ENCODE data around the gene DPH5.
"Not testable (repeated sequence)": the region's sequence is repeated elsewhere in the genome, so short reads cannot be mapped to it uniquely, and the experiment has no call there.

Gene DPH5

DNA sequence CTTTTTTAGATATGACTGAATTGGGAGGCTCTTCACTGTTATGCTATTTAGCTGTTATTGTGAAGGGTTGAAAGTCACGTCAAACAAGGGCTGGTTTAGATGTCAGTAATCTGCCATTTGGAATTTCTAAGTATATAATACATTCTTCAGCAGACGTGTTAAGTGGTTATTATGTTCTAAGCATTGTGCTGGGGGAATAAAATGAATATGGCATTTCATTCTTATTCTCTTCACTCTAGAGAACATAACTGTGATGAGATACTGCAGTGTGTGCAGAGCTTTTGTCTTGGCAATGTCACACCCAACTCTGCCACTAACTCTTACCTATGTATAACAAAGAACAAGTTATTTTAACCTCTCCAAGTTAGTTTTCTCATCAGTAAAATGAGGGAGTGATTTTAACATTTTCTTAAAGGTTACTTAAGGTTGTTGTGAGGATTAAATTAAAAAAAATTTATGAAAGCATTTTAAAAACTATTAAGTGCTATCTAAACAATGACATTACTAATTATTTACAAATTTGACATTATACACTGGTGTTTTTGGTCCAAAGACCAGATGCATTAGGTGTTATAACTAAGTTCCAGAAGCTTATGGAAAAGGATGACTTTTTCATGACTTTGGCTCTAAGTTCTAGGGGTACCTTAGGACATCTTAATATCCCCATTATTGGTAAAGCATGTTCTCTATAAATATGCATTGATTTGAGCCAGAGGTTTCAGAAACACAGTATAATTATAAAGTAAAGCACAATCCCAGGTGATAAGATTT, 71.4 kb downstream of the DPH5 start:
- H3K4me3 ChIP-seq (ENCODE audit: low read length) = no peak overlapping the region
- no peak overlapping the region for H3K4me2 ChIP-seq (ENCODE audit: low read depth, low read length)
- H4K20me1 ChIP-seq (ENCODE audit: insufficient read depth, low read length) = no peaks in the 10 kb centered on the region
- no peaks in the 10 kb centered on the region for H3K9me3 ChIP-seq (replicated peaks; ENCODE audit: insufficient read depth, low read length)
- no peaks in the 10 kb centered on the region for H3K27me3 ChIP-seq (replicated peaks; ENCODE audit: insufficient read depth, low read length)
- TF ChIP-seq, protein P1, sequence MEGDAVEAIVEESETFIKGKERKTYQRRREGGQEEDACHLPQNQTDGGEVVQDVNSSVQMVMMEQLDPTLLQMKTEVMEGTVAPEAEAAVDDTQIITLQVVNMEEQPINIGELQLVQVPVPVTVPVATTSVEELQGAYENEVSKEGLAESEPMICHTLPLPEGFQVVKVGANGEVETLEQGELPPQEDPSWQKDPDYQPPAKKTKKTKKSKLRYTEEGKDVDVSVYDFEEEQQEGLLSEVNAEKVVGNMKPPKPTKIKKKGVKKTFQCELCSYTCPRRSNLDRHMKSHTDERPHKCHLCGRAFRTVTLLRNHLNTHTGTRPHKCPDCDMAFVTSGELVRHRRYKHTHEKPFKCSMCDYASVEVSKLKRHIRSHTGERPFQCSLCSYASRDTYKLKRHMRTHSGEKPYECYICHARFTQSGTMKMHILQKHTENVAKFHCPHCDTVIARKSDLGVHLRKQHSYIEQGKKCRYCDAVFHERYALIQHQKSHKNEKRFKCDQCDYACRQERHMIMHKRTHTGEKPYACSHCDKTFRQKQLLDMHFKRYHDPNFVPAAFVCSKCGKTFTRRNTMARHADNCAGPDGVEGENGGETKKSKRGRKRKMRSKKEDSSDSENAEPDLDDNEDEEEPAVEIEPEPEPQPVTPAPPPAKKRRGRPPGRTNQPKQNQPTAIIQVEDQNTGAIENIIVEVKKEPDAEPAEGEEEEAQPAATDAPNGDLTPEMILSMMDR (IDR thresholded peaks at IDR 0.05; ENCODE audit: low read length) = no peak
- TF ChIP-seq EZH2 (optimal IDR thresholded peaks at IDR 0.05; ENCODE audit: low read depth, low read length) (no peak), EZH2phosphoT487 (IDR thresholded peaks at IDR 0.05; ENCODE audit: low read length) (no peak)
- H3K79me2 ChIP-seq (ENCODE audit: low read length) = no peaks in the 10 kb centered on the region
- no peaks in the 10 kb centered on the region for H3F3A ChIP-seq (ENCODE audit: insufficient read depth, low read length)
- no peak overlapping the region for H3K27ac ChIP-seq (ENCODE audit: low read length)
- H3K4me1 ChIP-seq (ENCODE audit: low read length) = no peaks in the 10 kb centered on the region
- DNase-seq = no peak
- H3K36me3 ChIP-seq (replicated peaks; ENCODE audit: insufficient read depth, low read length) = no peaks in the 10 kb centered on the region
- no peaks in the 10 kb centered on the region for H3K9me2 ChIP-seq (replicated peaks; ENCODE audit: insufficient read depth, low read length)
- H2AFZ ChIP-seq (ENCODE audit: low read length) = no peak overlapping the region
- no peak overlapping the region for H3K9ac ChIP-seq (ENCODE audit: low read length)

DNA sequence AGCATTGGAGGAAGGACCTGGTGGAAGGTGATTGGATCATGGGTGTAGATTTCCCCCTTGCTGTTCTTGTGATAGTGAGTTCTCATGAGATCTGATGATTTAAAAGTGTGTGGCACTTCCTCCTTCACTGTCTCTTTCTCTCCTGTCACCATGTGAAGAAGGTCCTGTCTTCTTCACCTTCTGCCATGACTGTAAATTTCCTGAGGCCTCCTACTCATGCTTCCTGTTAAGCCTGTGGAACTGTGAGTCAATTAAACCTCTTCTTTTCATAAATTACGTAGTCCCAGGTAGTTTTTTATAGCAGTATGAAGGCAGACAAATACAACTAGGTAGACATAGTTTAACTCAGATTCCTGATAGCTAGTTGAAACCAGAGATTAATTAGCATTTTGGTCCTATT, 72.6 kb downstream of the DPH5 start:
- not testable (repeated sequence) for H2AFZ ChIP-seq (ENCODE audit: low read length); H3K9me3 ChIP-seq (replicated peaks; ENCODE audit: insufficient read depth, low read length); H3K9me2 ChIP-seq (replicated peaks; ENCODE audit: insufficient read depth, low read length); H4K20me1 ChIP-seq (ENCODE audit: insufficient read depth, low read length); H3K27me3 ChIP-seq (replicated peaks; ENCODE audit: insufficient read depth, low read length); H3K27ac ChIP-seq (ENCODE audit: low read length); H3F3A ChIP-seq (ENCODE audit: insufficient read depth, low read length); H3K36me3 ChIP-seq (replicated peaks; ENCODE audit: insufficient read depth, low read length); H3K79me2 ChIP-seq (ENCODE audit: low read length); H3K4me2 ChIP-seq (ENCODE audit: low read depth, low read length); DNase-seq; H3K9ac ChIP-seq (ENCODE audit: low read length); H3K4me3 ChIP-seq (ENCODE audit: low read length); H3K4me1 ChIP-seq (ENCODE audit: low read length)

DNA sequence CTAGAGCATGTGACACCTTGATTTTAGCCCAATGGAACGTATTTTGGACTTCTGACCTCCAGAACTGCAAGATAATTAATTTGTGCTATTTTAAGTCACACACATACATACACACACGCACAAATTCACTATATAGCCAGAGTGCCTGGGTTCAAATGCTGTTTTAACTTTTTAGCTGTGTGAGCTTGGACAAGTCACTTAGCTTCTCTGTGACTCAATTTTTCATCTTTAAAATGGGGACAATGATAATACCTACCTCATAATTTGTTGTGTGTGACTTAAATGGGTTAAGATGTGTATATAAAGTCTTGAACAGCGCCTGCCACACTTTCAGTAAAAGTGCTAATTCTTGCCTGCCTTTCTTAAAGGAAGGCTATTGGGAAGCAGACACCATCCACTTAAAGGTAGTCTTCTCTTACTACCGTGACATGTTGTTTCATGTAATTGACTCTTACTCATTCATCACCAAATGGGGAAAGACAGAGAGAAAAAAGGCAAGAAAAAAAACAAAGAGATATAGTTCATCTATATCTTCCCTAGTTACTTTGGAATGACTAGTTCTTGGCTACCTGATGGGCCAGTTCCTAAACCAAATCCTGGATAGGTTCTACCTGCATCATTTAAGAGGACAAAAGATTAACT, 73.4 kb downstream of the DPH5 start:
- no peak for DNase-seq

More for the DNA sequence above, 73.4 kb downstream of the DPH5 start:
- Histone ChIP-seq H3K9me2 (replicated peaks; ENCODE audit: insufficient read depth, low read length) (no peaks in the 10 kb centered on the region), H3K9ac (ENCODE audit: low read length) (no peak overlapping the region), H3K36me3 (replicated peaks; ENCODE audit: insufficient read depth, low read length) (no peaks in the 10 kb centered on the region), H2AFZ (ENCODE audit: low read length) (no peak overlapping the region), H3K9me3 (replicated peaks; ENCODE audit: insufficient read depth, low read length) (no peaks in the 10 kb centered on the region), H3K27me3 (replicated peaks; ENCODE audit: insufficient read depth, low read length) (no peaks in the 10 kb centered on the region), H4K20me1 (ENCODE audit: insufficient read depth, low read length) (no peaks in the 10 kb centered on the region), H3K4me1 (ENCODE audit: low read length) (no peaks in the 10 kb centered on the region), H3F3A (ENCODE audit: insufficient read depth, low read length) (no peaks in the 10 kb centered on the region), H3K4me2 (ENCODE audit: low read depth, low read length) (no peak overlapping the region), H3K27ac (ENCODE audit: low read length) (no peak overlapping the region), H3K4me3 (ENCODE audit: low read length) (no peak overlapping the region), H3K79me2 (ENCODE audit: low read length) (no peaks in the 10 kb centered on the region)
- TF ChIP-seq, protein P1 (IDR thresholded peaks at IDR 0.05; ENCODE audit: low read length) = no peak
- no peak for TF ChIP-seq EZH2phosphoT487 (IDR thresholded peaks at IDR 0.05; ENCODE audit: low read length)
- TF ChIP-seq EZH2 (optimal IDR thresholded peaks at IDR 0.05; ENCODE audit: low read depth, low read length) = no peak

All from MM.1S (cell line).